HG02852 (cell line): ENCODE data around the gene PLPP7.
"Not testable (repeated sequence)": the region's sequence is repeated elsewhere in the genome, so short reads cannot be mapped to it uniquely, and the experiment has no call there.

Experiments used
- ATAC-seq: cut with Tn5 transposase; IDR thresholded peaks from one replicate; pipeline ENCODE4 v1.9.1; 2021; ENCODE audit warnings: mild to moderate bottlenecking, moderate library complexity; ENCODE audit not compliant: unreplicated experiment

The PLPP7 gene

GRCh38 chr9:131324736-131325679 is 35.5 kb downstream of the PLPP7 start:
- ATAC-seq: no peak

GRCh38 chr9:131329241-131329641 is 39.7 kb downstream of the PLPP7 start:
- ATAC-seq: no peak

GRCh38 chr9:131330814-131331600 is 41.5 kb downstream of the PLPP7 start:
- ATAC-seq: no peak

GRCh38 chr9:131331996-131332395 is 42.5 kb downstream of the PLPP7 start:
- ATAC-seq: not testable (repeated sequence)

- ATAC-seq: no peak
These were observed 44.5 kb downstream of the PLPP7 start for GRCh38 chr9:131333771-131334628.

GRCh38 chr9:131334629-131335367 is 45.3 kb downstream of the PLPP7 start:
- no peak for ATAC-seq

GRCh38 chr9:131335368-131335755 is 45.8 kb downstream of the PLPP7 start:
- ATAC-seq: no peak

- no peak for ATAC-seq
These were observed 47.8 kb downstream of the PLPP7 start for GRCh38 chr9:131337131-131337848.

- not testable (repeated sequence) for ATAC-seq
These were observed 49.7 kb downstream of the PLPP7 start for GRCh38 chr9:131339212-131339611.

GRCh38 chr9:131344931-131345535 is 55.5 kb downstream of the PLPP7 start:
- ATAC-seq: not testable (repeated sequence)

GRCh38 chr9:131346559-131346958 is 57.0 kb downstream of the PLPP7 start:
- ATAC-seq: no peak

- no peak for ATAC-seq
These were observed 58.0 kb downstream of the PLPP7 start for GRCh38 chr9:131347376-131348020.

GRCh38 chr9:131348631-131349521 is 59.4 kb downstream of the PLPP7 start:
- ATAC-seq: no peak

- ATAC-seq: no peak
These were observed 60.0 kb downstream of the PLPP7 start for GRCh38 chr9:131349522-131349880.

- ATAC-seq: no peak
These were observed 60.5 kb downstream of the PLPP7 start for GRCh38 chr9:131349881-131350563.

- ATAC-seq: not testable (repeated sequence)
These were observed 67.0 kb downstream of the PLPP7 start for GRCh38 chr9:131356479-131356878.

GRCh38 chr9:131358556-131358955 is 69.0 kb downstream of the PLPP7 start:
- no peak for ATAC-seq
